Endothelial cell of umbilical vein (primary cell): Measurements from ENCODE around the gene MTMR3.

Experiments used
- CTCF ChIP-seq, 2 donors: IDR thresholded peaks; 1 replicate in 1 of 2; 2 replicates in 1 of 2; pipeline ENCODE4 v1.5.1; 2011; ENCODE audit warnings: low read length in 2 of 2, mild to moderate bottlenecking in 2 of 2, moderate library complexity in 2 of 2, control low read depth in 1 of 2, inconsistent platforms in 1 of 2, low read depth in 1 of 2; ENCODE audit not compliant: insufficient read depth in 1 of 2; ENCODE audit errors: extremely low read depth in 1 of 2
- EZH2 ChIP-seq: IDR thresholded peaks from 2 replicates; pipeline ENCODE4 v1.6.1; 2012; ENCODE audit warnings: borderline replicate concordance, low read depth, mild to moderate bottlenecking, moderate library complexity, low read length, inconsistent platforms; ENCODE audit not compliant: severe bottlenecking
- GATA2 ChIP-seq: IDR thresholded peaks from 2 replicates; pipeline ENCODE4 v1.7.0; 2011; ENCODE audit warnings: low read depth, mild to moderate bottlenecking, moderate library complexity, mixed read lengths, low read length; ENCODE audit not compliant: insufficient read length, insufficient read depth
- POLR2A ChIP-seq: IDR thresholded peaks from 2 replicates; pipeline ENCODE4 v1.6.1; 2012; ENCODE audit warnings: low read depth, mild to moderate bottlenecking, control low read depth, low read length

GRCh38 chr22:30000566-30000965, 117.6 kb downstream of the MTMR3 start:
- no peak for TF ChIP-seq GATA2
- TF ChIP-seq CTCF (IDR thresholded peaks at IDR 0.05; ENCODE audit: extremely low read depth in 1 of 2, insufficient read depth in 1 of 2, low read depth in 1 of 2, low read length in 2 of 2) = no peak
- TF ChIP-seq EZH2 = no peak
- TF ChIP-seq POLR2A = no peak
